ENCODE results near the gene BTBD18.

- TF ChIP-seq, protein P1, sequence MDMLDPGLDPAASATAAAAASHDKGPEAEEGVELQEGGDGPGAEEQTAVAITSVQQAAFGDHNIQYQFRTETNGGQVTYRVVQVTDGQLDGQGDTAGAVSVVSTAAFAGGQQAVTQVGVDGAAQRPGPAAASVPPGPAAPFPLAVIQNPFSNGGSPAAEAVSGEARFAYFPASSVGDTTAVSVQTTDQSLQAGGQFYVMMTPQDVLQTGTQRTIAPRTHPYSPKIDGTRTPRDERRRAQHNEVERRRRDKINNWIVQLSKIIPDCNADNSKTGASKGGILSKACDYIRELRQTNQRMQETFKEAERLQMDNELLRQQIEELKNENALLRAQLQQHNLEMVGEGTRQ (CRISPR knock-in tag; IDR thresholded peaks at IDR 0.05), result no peak
- TF ChIP-seq NR1H2 (CRISPR knock-in tag; IDR thresholded peaks at IDR 0.05), result no peak
- TF ChIP-seq, protein P2, sequence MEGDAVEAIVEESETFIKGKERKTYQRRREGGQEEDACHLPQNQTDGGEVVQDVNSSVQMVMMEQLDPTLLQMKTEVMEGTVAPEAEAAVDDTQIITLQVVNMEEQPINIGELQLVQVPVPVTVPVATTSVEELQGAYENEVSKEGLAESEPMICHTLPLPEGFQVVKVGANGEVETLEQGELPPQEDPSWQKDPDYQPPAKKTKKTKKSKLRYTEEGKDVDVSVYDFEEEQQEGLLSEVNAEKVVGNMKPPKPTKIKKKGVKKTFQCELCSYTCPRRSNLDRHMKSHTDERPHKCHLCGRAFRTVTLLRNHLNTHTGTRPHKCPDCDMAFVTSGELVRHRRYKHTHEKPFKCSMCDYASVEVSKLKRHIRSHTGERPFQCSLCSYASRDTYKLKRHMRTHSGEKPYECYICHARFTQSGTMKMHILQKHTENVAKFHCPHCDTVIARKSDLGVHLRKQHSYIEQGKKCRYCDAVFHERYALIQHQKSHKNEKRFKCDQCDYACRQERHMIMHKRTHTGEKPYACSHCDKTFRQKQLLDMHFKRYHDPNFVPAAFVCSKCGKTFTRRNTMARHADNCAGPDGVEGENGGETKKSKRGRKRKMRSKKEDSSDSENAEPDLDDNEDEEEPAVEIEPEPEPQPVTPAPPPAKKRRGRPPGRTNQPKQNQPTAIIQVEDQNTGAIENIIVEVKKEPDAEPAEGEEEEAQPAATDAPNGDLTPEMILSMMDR (IDR thresholded peaks at IDR 0.05), result no peak
- no peak for TF ChIP-seq NR2C2 (CRISPR knock-in tag; IDR thresholded peaks at IDR 0.05)
- no peak for TF ChIP-seq TEAD1 (CRISPR knock-in tag; IDR thresholded peaks at IDR 0.05)
- TF ChIP-seq, protein P3, sequence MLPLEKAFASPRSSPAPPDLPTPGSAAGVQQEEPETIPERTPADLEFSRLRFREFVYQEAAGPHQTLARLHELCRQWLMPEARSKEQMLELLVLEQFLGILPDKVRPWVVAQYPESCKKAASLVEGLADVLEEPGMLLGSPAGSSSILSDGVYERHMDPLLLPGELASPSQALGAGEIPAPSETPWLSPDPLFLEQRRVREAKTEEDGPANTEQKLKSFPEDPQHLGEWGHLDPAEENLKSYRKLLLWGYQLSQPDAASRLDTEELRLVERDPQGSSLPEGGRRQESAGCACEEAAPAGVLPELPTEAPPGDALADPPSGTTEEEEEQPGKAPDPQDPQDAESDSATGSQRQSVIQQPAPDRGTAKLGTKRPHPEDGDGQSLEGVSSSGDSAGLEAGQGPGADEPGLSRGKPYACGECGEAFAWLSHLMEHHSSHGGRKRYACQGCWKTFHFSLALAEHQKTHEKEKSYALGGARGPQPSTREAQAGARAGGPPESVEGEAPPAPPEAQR (CRISPR knock-in tag; IDR thresholded peaks at IDR 0.05), result no peak
- no peak for TF ChIP-seq ESRRA (CRISPR knock-in tag; IDR thresholded peaks at IDR 0.05; ENCODE audit: borderline replicate concordance)
- TF ChIP-seq MLX (CRISPR knock-in tag; IDR thresholded peaks at IDR 0.05), result no peak
- TF ChIP-seq JUN (CRISPR knock-in tag; IDR thresholded peaks at IDR 0.05), result no peak
- TF ChIP-seq, protein P4, sequence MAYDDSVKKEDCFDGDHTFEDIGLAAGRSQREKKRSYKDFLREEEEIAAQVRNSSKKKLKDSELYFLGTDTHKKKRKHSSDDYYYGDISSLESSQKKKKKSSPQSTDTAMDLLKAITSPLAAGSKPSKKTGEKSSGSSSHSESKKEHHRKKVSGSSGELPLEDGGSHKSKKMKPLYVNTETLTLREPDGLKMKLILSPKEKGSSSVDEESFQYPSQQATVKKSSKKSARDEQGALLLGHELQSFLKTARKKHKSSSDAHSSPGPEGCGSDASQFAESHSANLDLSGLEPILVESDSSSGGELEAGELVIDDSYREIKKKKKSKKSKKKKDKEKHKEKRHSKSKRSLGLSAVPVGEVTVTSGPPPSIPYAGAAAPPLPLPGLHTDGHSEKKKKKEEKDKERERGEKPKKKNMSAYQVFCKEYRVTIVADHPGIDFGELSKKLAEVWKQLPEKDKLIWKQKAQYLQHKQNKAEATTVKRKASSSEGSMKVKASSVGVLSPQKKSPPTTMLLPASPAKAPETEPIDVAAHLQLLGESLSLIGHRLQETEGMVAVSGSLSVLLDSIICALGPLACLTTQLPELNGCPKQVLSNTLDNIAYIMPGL (CRISPR knock-in tag; IDR thresholded peaks at IDR 0.05), result no peak
- no peak for TF ChIP-seq FOXP1 (CRISPR knock-in tag; IDR thresholded peaks at IDR 0.05; ENCODE audit: borderline replicate concordance)
- TF ChIP-seq, protein P5, sequence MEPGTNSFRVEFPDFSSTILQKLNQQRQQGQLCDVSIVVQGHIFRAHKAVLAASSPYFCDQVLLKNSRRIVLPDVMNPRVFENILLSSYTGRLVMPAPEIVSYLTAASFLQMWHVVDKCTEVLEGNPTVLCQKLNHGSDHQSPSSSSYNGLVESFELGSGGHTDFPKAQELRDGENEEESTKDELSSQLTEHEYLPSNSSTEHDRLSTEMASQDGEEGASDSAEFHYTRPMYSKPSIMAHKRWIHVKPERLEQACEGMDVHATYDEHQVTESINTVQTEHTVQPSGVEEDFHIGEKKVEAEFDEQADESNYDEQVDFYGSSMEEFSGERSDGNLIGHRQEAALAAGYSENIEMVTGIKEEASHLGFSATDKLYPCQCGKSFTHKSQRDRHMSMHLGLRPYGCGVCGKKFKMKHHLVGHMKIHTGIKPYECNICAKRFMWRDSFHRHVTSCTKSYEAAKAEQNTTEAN (CRISPR knock-in tag; IDR thresholded peaks at IDR 0.05), result no peak
- TF ChIP-seq, protein P6, sequence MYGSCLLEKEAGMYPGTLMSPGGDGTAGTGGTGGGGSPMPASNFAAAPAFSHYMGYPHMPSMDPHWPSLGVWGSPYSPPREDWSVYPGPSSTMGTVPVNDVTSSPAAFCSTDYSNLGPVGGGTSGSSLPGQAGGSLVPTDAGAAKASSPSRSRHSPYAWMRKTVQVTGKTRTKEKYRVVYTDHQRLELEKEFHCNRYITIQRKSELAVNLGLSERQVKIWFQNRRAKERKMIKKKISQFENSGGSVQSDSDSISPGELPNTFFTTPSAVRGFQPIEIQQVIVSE (CRISPR knock-in tag; IDR thresholded peaks at IDR 0.05; ENCODE audit: borderline replicate concordance), result no peak
- no peak for TF ChIP-seq KAT7 (CRISPR knock-in tag; IDR thresholded peaks at IDR 0.05; ENCODE audit: borderline replicate concordance)
Measured at GRCh38 chr11:57801183-57801485, 49.5 kb upstream of the BTBD18 start.
